ENCODE results near the gene NR5A2.

- TF ChIP-seq, protein P1, sequence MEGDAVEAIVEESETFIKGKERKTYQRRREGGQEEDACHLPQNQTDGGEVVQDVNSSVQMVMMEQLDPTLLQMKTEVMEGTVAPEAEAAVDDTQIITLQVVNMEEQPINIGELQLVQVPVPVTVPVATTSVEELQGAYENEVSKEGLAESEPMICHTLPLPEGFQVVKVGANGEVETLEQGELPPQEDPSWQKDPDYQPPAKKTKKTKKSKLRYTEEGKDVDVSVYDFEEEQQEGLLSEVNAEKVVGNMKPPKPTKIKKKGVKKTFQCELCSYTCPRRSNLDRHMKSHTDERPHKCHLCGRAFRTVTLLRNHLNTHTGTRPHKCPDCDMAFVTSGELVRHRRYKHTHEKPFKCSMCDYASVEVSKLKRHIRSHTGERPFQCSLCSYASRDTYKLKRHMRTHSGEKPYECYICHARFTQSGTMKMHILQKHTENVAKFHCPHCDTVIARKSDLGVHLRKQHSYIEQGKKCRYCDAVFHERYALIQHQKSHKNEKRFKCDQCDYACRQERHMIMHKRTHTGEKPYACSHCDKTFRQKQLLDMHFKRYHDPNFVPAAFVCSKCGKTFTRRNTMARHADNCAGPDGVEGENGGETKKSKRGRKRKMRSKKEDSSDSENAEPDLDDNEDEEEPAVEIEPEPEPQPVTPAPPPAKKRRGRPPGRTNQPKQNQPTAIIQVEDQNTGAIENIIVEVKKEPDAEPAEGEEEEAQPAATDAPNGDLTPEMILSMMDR (IDR thresholded peaks at IDR 0.05): no peak
- TF ChIP-seq POLR2A (IDR thresholded peaks at IDR 0.05): no peak
These were observed 183.6 kb downstream of the NR5A2 start for GRCh38 chr1:200211157-200211556.

Data from body of pancreas (tissue), 4 donors.